ENCODE results near the gene POU6F2. TPM values are rescaled to one million over a fixed set of nuclear protein-coding genes. Genes with fewer than 3 reads are reported as not detected.

Gene POU6F2
- total RNA-seq, 1 experiment from 2014 or later, result 3.9 TPM

DNA sequence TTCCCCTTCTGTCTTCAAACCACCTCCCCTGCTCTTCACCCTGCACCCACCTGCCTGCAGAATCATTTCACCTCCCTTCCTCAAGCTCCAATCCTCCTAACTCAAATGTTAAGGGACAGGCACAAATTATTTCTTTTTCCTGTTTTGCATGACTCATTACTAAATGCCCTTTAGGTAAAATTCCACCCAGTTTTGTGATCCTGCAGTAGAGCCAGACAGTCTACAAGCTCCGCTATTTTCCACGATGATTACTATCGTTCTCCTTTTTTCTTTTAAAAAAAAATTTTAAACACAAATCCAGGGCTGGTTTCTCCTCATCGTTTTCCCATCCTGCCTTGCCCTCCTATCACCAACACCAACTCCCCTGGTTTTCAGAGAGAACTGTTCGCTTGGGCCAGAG is 401.7 kb downstream of the POU6F2 start:
- Mint-ChIP-seq H3K27me3 (ENCODE audit: insufficient read depth, unreplicated experiment) (peaks cover 11% of the 10 kb centered on the region), H3K9me3 (ENCODE audit: unreplicated experiment) (no peaks in the 10 kb centered on the region), H3K4me1 (ENCODE audit: low read depth, unreplicated experiment) (no peaks in the 10 kb centered on the region), H3K27ac (ENCODE audit: unreplicated experiment) (no peak overlapping the region), H3K4me3 (ENCODE audit: unreplicated experiment) (no peak overlapping the region), H3K36me3 (ENCODE audit: insufficient read depth, unreplicated experiment) (peaks cover 6% of the 10 kb centered on the region)
- H3K36me3 ChIP-seq (ENCODE audit: control insufficient read depth, insufficient read depth, low read length), result no peaks in the 10 kb centered on the region
- H3K9me3 ChIP-seq, result no peaks in the 10 kb centered on the region
- POLR2A ChIA-PET, result no interaction called here
- CTCF ChIA-PET, result no interaction called here
- H3K4me1 ChIP-seq, result no peaks in the 10 kb centered on the region
- no peak for DNase-seq
- no peaks in the 10 kb centered on the region for H3K27me3 ChIP-seq (replicated peaks; ENCODE audit: control insufficient read depth, insufficient read depth, low read length)
- TF ChIP-seq, protein P1, sequence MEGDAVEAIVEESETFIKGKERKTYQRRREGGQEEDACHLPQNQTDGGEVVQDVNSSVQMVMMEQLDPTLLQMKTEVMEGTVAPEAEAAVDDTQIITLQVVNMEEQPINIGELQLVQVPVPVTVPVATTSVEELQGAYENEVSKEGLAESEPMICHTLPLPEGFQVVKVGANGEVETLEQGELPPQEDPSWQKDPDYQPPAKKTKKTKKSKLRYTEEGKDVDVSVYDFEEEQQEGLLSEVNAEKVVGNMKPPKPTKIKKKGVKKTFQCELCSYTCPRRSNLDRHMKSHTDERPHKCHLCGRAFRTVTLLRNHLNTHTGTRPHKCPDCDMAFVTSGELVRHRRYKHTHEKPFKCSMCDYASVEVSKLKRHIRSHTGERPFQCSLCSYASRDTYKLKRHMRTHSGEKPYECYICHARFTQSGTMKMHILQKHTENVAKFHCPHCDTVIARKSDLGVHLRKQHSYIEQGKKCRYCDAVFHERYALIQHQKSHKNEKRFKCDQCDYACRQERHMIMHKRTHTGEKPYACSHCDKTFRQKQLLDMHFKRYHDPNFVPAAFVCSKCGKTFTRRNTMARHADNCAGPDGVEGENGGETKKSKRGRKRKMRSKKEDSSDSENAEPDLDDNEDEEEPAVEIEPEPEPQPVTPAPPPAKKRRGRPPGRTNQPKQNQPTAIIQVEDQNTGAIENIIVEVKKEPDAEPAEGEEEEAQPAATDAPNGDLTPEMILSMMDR (IDR thresholded peaks at IDR 0.05; ENCODE audit: insufficient read depth in 1 of 2, low read depth in 1 of 2, low read length in 1 of 2, severe bottlenecking in 1 of 2, unreplicated experiment in 1 of 2), result no peak
- no peak overlapping the region for H3K4me3 ChIP-seq (ENCODE audit: low read depth, low read length)
- no TSS peak for BruUV-seq (replicated peaks)
- intact Hi-C loops (cut with micrococcal nuclease; ENCODE audit: unreplicated experiment), result no loop called here

DNA sequence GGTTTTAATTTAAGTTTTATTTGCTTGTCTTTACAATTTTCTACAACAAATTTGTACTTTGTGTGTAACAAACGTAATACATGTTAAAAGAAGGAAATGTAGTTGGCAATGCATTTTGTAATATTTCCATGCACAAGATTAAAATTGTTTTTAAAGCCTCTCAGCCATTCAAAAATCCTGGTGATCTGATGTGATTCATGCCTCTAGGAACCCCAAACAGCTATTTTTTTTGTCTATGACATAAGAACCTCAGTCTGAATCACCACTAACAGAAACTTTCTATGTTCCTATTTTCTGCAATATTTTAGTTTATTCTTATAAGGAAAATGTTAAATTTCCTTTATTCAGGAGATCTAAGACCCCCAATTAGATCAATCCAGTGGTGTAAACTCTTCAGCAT is 405.4 kb downstream of the POU6F2 start:
- no peaks in the 10 kb centered on the region for H3K9me3 ChIP-seq
- ChIA-PET POLR2A (no interaction called here), CTCF (no interaction called here)
- Mint-ChIP-seq H3K4me3 (ENCODE audit: unreplicated experiment) (no peak overlapping the region), H3K36me3 (ENCODE audit: insufficient read depth, unreplicated experiment) (no peaks in the 10 kb centered on the region), H3K4me1 (ENCODE audit: low read depth, unreplicated experiment) (no peaks in the 10 kb centered on the region), H3K27ac (ENCODE audit: unreplicated experiment) (no peak overlapping the region), H3K27me3 (ENCODE audit: insufficient read depth, unreplicated experiment) (peaks cover 23% of the 10 kb centered on the region), H3K9me3 (ENCODE audit: unreplicated experiment) (no peaks in the 10 kb centered on the region)
- H3K4me1 ChIP-seq, result no peaks in the 10 kb centered on the region
- BruUV-seq (replicated peaks), result no TSS peak
- intact Hi-C loops (cut with micrococcal nuclease; ENCODE audit: unreplicated experiment), result no loop called here
- no peaks in the 10 kb centered on the region for H3K36me3 ChIP-seq (ENCODE audit: control insufficient read depth, insufficient read depth, low read length)
- TF ChIP-seq, protein P1 (IDR thresholded peaks at IDR 0.05; ENCODE audit: insufficient read depth in 1 of 2, low read depth in 1 of 2, low read length in 1 of 2, severe bottlenecking in 1 of 2, unreplicated experiment in 1 of 2), result no peak
- H3K27me3 ChIP-seq (replicated peaks; ENCODE audit: control insufficient read depth, insufficient read depth, low read length), result no peaks in the 10 kb centered on the region
- no peak for DNase-seq
- H3K4me3 ChIP-seq (ENCODE audit: low read depth, low read length), result no peak overlapping the region

DNA sequence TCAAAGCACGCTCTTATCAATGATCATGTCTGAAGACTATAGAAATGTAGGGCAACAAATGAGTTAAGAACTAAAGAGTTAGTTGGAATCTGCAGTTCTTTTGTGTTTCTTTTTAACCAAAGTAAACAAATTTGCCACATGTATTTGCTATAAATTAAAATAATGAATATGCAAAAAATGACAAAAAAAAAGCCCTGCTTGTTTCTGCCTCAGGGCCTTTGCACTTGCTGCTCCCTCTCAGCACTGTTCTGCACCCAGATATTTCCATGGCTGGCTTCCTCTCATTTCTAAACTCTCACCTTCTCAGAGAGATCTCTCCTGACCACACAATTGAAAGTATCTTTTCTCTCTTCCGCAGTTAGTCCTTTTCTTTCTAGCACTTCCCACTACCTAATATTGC is 406.7 kb downstream of the POU6F2 start:
- Mint-ChIP-seq H3K27me3 (ENCODE audit: insufficient read depth, unreplicated experiment) (peaks cover 20% of the 10 kb centered on the region), H3K4me1 (ENCODE audit: low read depth, unreplicated experiment) (no peaks in the 10 kb centered on the region), H3K9me3 (ENCODE audit: unreplicated experiment) (no peaks in the 10 kb centered on the region), H3K36me3 (ENCODE audit: insufficient read depth, unreplicated experiment) (no peaks in the 10 kb centered on the region), H3K27ac (ENCODE audit: unreplicated experiment) (no peak overlapping the region), H3K4me3 (ENCODE audit: unreplicated experiment) (no peak overlapping the region)
- BruUV-seq (replicated peaks), result no TSS peak
- TF ChIP-seq, protein P1 (IDR thresholded peaks at IDR 0.05; ENCODE audit: insufficient read depth in 1 of 2, low read depth in 1 of 2, low read length in 1 of 2, severe bottlenecking in 1 of 2, unreplicated experiment in 1 of 2), result no peak
- DNase-seq, result no peak
- intact Hi-C loops (cut with micrococcal nuclease; ENCODE audit: unreplicated experiment), result no loop called here
- POLR2A ChIA-PET, result no interaction called here
- H3K27me3 ChIP-seq (replicated peaks; ENCODE audit: control insufficient read depth, insufficient read depth, low read length), result no peaks in the 10 kb centered on the region
- no peaks in the 10 kb centered on the region for H3K4me1 ChIP-seq
- no peak overlapping the region for H3K4me3 ChIP-seq (ENCODE audit: low read depth, low read length)
- no peaks in the 10 kb centered on the region for H3K9me3 ChIP-seq
- CTCF ChIA-PET, result no interaction called here
- H3K36me3 ChIP-seq (ENCODE audit: control insufficient read depth, insufficient read depth, low read length), result no peaks in the 10 kb centered on the region

Data from Caco-2 (cell line).